ENCODE data around the gene PRR5L.

The PRR5L gene

GRCh38 chr11:36458129-36458915, 162.2 kb downstream of the PRR5L start:
- Histone ChIP-seq H3K9me3 (ENCODE audit: control insufficient read depth in 1 of 2, low read length in 2 of 2) (no peaks in the 10 kb centered on the region), H3K27ac (ENCODE audit: low read length) (no peak overlapping the region), H3K27me3 (ENCODE audit: low read depth, low read length) (no peaks in the 10 kb centered on the region), H3K4me1 (ENCODE audit: control insufficient read depth in 1 of 2, insufficient read depth in 2 of 2, low read length in 2 of 2) (peaks cover 0 to 9% of the 10 kb centered on the region in 2 donors), H3K36me3 (ENCODE audit: control insufficient read depth in 1 of 2, insufficient read depth in 2 of 2, low read length in 2 of 2) (peaks cover 0 to 8% of the 10 kb centered on the region in 2 donors), H3K4me3 (ENCODE audit: low read depth in 1 of 2, low read length in 2 of 2) (no peak overlapping the region)

- H3K4me1 ChIP-seq (ENCODE audit: control insufficient read depth in 1 of 2, insufficient read depth in 2 of 2, low read length in 2 of 2): peaks cover 0 to 9% of the 10 kb centered on the region in 2 donors
- no peaks in the 10 kb centered on the region for H3K9me3 ChIP-seq (ENCODE audit: control insufficient read depth in 1 of 2, low read length in 2 of 2)
- H3K27ac ChIP-seq (ENCODE audit: low read length): no peak overlapping the region
- H3K36me3 ChIP-seq (ENCODE audit: control insufficient read depth in 1 of 2, insufficient read depth in 2 of 2, low read length in 2 of 2): peaks cover 0 to 8% of the 10 kb centered on the region in 2 donors
- H3K27me3 ChIP-seq (ENCODE audit: low read depth, low read length): no peaks in the 10 kb centered on the region
- no peak overlapping the region for H3K4me3 ChIP-seq (ENCODE audit: low read depth in 1 of 2, low read length in 2 of 2)
These were observed 163.0 kb downstream of the PRR5L start for GRCh38 chr11:36459046-36459445.

GRCh38 chr11:36460220-36460619, 164.1 kb downstream of the PRR5L start:
- Histone ChIP-seq H3K27ac (ENCODE audit: low read length) (no peak overlapping the region), H3K27me3 (ENCODE audit: low read depth, low read length) (no peaks in the 10 kb centered on the region), H3K9me3 (ENCODE audit: control insufficient read depth in 1 of 2, low read length in 2 of 2) (no peaks in the 10 kb centered on the region), H3K36me3 (ENCODE audit: control insufficient read depth in 1 of 2, insufficient read depth in 2 of 2, low read length in 2 of 2) (peaks cover 0 to 8% of the 10 kb centered on the region in 2 donors), H3K4me3 (ENCODE audit: low read depth in 1 of 2, low read length in 2 of 2) (no peak overlapping the region), H3K4me1 (ENCODE audit: control insufficient read depth in 1 of 2, insufficient read depth in 2 of 2, low read length in 2 of 2) (peaks cover 0 to 9% of the 10 kb centered on the region in 2 donors)

GRCh38 chr11:36462321-36462720, 166.2 kb downstream of the PRR5L start:
- Histone ChIP-seq H3K4me1 (ENCODE audit: control insufficient read depth in 1 of 2, insufficient read depth in 2 of 2, low read length in 2 of 2) (no peaks in the 10 kb centered on the region), H3K27ac (ENCODE audit: low read length) (no peak overlapping the region), H3K9me3 (ENCODE audit: control insufficient read depth in 1 of 2, low read length in 2 of 2) (no peaks in the 10 kb centered on the region), H3K27me3 (ENCODE audit: low read depth, low read length) (no peaks in the 10 kb centered on the region), H3K36me3 (ENCODE audit: control insufficient read depth in 1 of 2, insufficient read depth in 2 of 2, low read length in 2 of 2) (peaks cover 0 to 4% of the 10 kb centered on the region in 2 donors), H3K4me3 (ENCODE audit: low read depth in 1 of 2, low read length in 2 of 2) (no peak overlapping the region)

GRCh38 chr11:36463781-36464180, 167.7 kb downstream of the PRR5L start:
- H3K4me3 ChIP-seq (ENCODE audit: low read depth in 1 of 2, low read length in 2 of 2): no peak overlapping the region
- no peaks in the 10 kb centered on the region for H3K9me3 ChIP-seq (ENCODE audit: control insufficient read depth in 1 of 2, low read length in 2 of 2)
- H3K36me3 ChIP-seq (ENCODE audit: control insufficient read depth in 1 of 2, insufficient read depth in 2 of 2, low read length in 2 of 2): no peaks in the 10 kb centered on the region
- H3K27me3 ChIP-seq (ENCODE audit: low read depth, low read length): no peaks in the 10 kb centered on the region
- H3K27ac ChIP-seq (ENCODE audit: low read length): no peak overlapping the region
- no peaks in the 10 kb centered on the region for H3K4me1 ChIP-seq (ENCODE audit: control insufficient read depth in 1 of 2, insufficient read depth in 2 of 2, low read length in 2 of 2)

GRCh38 chr11:36464720-36465119, 168.6 kb downstream of the PRR5L start:
- Histone ChIP-seq H3K36me3 (ENCODE audit: control insufficient read depth in 1 of 2, insufficient read depth in 2 of 2, low read length in 2 of 2) (no peaks in the 10 kb centered on the region), H3K4me1 (ENCODE audit: control insufficient read depth in 1 of 2, insufficient read depth in 2 of 2, low read length in 2 of 2) (no peaks in the 10 kb centered on the region), H3K27me3 (ENCODE audit: low read depth, low read length) (no peaks in the 10 kb centered on the region), H3K9me3 (ENCODE audit: control insufficient read depth in 1 of 2, low read length in 2 of 2) (no peaks in the 10 kb centered on the region), H3K27ac (ENCODE audit: low read length) (no peak overlapping the region), H3K4me3 (ENCODE audit: low read depth in 1 of 2, low read length in 2 of 2) (no peak overlapping the region)

GRCh38 chr11:36465449-36466163, 169.5 kb downstream of the PRR5L start:
- H3K27me3 ChIP-seq (ENCODE audit: low read depth, low read length): no peaks in the 10 kb centered on the region

GRCh38 chr11:36467012-36467411, 170.9 kb downstream of the PRR5L start:
- Histone ChIP-seq H3K9me3 (ENCODE audit: control insufficient read depth in 1 of 2, low read length in 2 of 2) (no peaks in the 10 kb centered on the region), H3K4me1 (ENCODE audit: control insufficient read depth in 1 of 2, insufficient read depth in 2 of 2, low read length in 2 of 2) (peaks cover 0 to 5% of the 10 kb centered on the region in 2 donors), H3K27ac (ENCODE audit: low read length) (no peak overlapping the region), H3K27me3 (ENCODE audit: low read depth, low read length) (no peaks in the 10 kb centered on the region), H3K36me3 (ENCODE audit: control insufficient read depth in 1 of 2, insufficient read depth in 2 of 2, low read length in 2 of 2) (no peaks in the 10 kb centered on the region), H3K4me3 (ENCODE audit: low read depth in 1 of 2, low read length in 2 of 2) (no peak overlapping the region)

More at GRCh38 chr11:36465449-36466163, 169.5 kb downstream of the PRR5L start:
- Histone ChIP-seq H3K9me3 (ENCODE audit: control insufficient read depth in 1 of 2, low read length in 2 of 2) (no peaks in the 10 kb centered on the region), H3K27ac (ENCODE audit: low read length) (no peak overlapping the region), H3K36me3 (ENCODE audit: control insufficient read depth in 1 of 2, insufficient read depth in 2 of 2, low read length in 2 of 2) (no peaks in the 10 kb centered on the region), H3K4me1 (ENCODE audit: control insufficient read depth in 1 of 2, insufficient read depth in 2 of 2, low read length in 2 of 2) (peaks cover 0 to 5% of the 10 kb centered on the region in 2 donors), H3K4me3 (ENCODE audit: low read depth in 1 of 2, low read length in 2 of 2) (no peak overlapping the region)

GRCh38 chr11:36467916-36468315, 171.8 kb downstream of the PRR5L start:
- no peak overlapping the region for H3K27ac ChIP-seq (ENCODE audit: low read length)
- H3K4me1 ChIP-seq (ENCODE audit: control insufficient read depth in 1 of 2, insufficient read depth in 2 of 2, low read length in 2 of 2): peaks cover 0 to 5% of the 10 kb centered on the region in 2 donors
- H3K9me3 ChIP-seq (ENCODE audit: control insufficient read depth in 1 of 2, low read length in 2 of 2): no peaks in the 10 kb centered on the region
- H3K4me3 ChIP-seq (ENCODE audit: low read depth in 1 of 2, low read length in 2 of 2): no peak overlapping the region
- H3K27me3 ChIP-seq (ENCODE audit: low read depth, low read length): no peaks in the 10 kb centered on the region
- H3K36me3 ChIP-seq (ENCODE audit: control insufficient read depth in 1 of 2, insufficient read depth in 2 of 2, low read length in 2 of 2): no peaks in the 10 kb centered on the region

- Histone ChIP-seq H3K36me3 (ENCODE audit: control insufficient read depth in 1 of 2, insufficient read depth in 2 of 2, low read length in 2 of 2) (no peaks in the 10 kb centered on the region), H3K27ac (ENCODE audit: low read length) (no peak overlapping the region), H3K4me3 (ENCODE audit: low read depth in 1 of 2, low read length in 2 of 2) (no peak overlapping the region), H3K27me3 (ENCODE audit: low read depth, low read length) (no peaks in the 10 kb centered on the region), H3K9me3 (ENCODE audit: control insufficient read depth in 1 of 2, low read length in 2 of 2) (no peaks in the 10 kb centered on the region), H3K4me1 (ENCODE audit: control insufficient read depth in 1 of 2, insufficient read depth in 2 of 2, low read length in 2 of 2) (peaks cover 0 to 5% of the 10 kb centered on the region in 2 donors)
These were observed 173.0 kb downstream of the PRR5L start for GRCh38 chr11:36469063-36469462.

GRCh38 chr11:36469881-36470802, 174.1 kb downstream of the PRR5L start:
- H3K27me3 ChIP-seq (ENCODE audit: low read depth, low read length): no peaks in the 10 kb centered on the region
- no peaks in the 10 kb centered on the region for H3K9me3 ChIP-seq (ENCODE audit: control insufficient read depth in 1 of 2, low read length in 2 of 2)
- H3K27ac ChIP-seq (ENCODE audit: low read length): no peak overlapping the region
- no peak overlapping the region for H3K4me3 ChIP-seq (ENCODE audit: low read depth in 1 of 2, low read length in 2 of 2)
- H3K4me1 ChIP-seq (ENCODE audit: control insufficient read depth in 1 of 2, insufficient read depth in 2 of 2, low read length in 2 of 2): peaks cover 0 to 5% of the 10 kb centered on the region in 2 donors
- no peaks in the 10 kb centered on the region for H3K36me3 ChIP-seq (ENCODE audit: control insufficient read depth in 1 of 2, insufficient read depth in 2 of 2, low read length in 2 of 2)

Measured in muscle layer of duodenum (tissue), 2 donors.